ENCODE measurements around the gene PODXL. TPM values are rescaled to one million over a fixed set of nuclear protein-coding genes. Genes with fewer than 3 reads are reported as not detected.

PODXL gene
- total and polyA plus RNA-seq, 4 donors, result 1.2 to 3.6 (median 1.6) TPM

DNA sequence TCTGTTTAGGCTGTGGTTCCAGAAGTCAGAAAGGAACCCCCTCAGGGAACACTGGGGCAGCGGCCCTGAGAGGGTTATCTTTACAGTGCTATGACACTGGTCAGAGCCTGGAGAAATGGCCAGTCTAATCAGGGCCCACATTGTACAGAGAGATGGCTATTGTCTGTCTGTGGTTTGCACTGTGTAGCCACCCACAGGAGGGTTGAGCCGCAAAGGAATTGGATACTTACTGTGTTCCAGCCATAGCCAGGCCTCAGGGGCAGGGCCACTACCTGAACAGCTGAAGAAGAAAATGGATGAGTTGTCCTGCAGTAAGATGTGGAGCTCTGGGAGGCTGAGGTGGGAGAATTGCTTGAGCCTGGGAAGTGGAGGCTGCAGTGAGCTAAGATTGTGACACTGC lies 47.5 kb upstream of the PODXL start:
- H3K9me3 ChIP-seq (ENCODE audit: control insufficient read depth in 4 of 4, low read length in 3 of 4), result no peaks in the 10 kb centered on the region
- 94% methylated on average over 2 of the region's 2 CpGs for WGBS

DNA sequence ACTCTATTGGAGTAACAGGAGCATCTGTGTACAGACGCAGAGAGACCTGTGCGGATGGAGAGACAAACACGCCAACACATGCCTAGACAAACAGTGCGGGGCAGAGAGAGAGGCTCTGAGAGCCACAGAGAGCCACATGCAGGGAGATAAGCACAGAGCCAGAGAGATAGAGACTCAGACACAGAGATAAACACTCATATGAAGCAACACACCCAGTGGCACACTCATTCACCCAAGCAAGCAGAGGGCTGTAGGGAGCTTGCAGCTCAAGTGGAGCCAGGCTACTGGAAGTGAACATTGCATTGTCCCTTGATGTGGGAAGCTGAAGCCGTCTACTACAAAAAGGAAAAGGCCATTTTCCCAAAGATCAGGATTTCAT lies 46.6 kb upstream of the PODXL start:
- Histone ChIP-seq H3K9ac (ENCODE audit: low read depth in 1 of 2, low read length in 2 of 2) (no peak overlapping the region), H3K4me3 (ENCODE audit: low read depth in 1 of 3, low read length in 3 of 3) (no peak overlapping the region), H3K4me1 (ENCODE audit: control insufficient read depth in 4 of 4, insufficient read depth in 4 of 4, low read length in 3 of 4) (no peaks in the 10 kb centered on the region), H3K36me3 (ENCODE audit: control insufficient read depth in 4 of 4, insufficient read depth in 3 of 4, low read depth in 1 of 4, low read length in 3 of 4) (no peaks in the 10 kb centered on the region), H3K27ac (ENCODE audit: low read depth in 1 of 2, low read length in 2 of 2) (no peak overlapping the region), H3K27me3 (ENCODE audit: control insufficient read depth in 4 of 4, insufficient read depth in 4 of 4, low read length in 3 of 4) (no peaks in the 10 kb centered on the region), H3K9me3 (ENCODE audit: control insufficient read depth in 4 of 4, low read length in 3 of 4) (no peaks in the 10 kb centered on the region)
- DNase-seq (ENCODE audit: low spot score), result peak; percentile 56
- TF ChIP-seq JUND (IDR thresholded peaks at IDR 0.05) (no peak), YY1 (IDR thresholded peaks at IDR 0.05) (no peak), GABPA (IDR thresholded peaks at IDR 0.05 in 1 of 2, conservative IDR thresholded peaks at IDR 0.05 in 1 of 2) (no peak)
- TF ChIP-seq, protein P1, sequence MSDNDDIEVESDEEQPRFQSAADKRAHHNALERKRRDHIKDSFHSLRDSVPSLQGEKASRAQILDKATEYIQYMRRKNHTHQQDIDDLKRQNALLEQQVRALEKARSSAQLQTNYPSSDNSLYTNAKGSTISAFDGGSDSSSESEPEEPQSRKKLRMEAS (IDR thresholded peaks at IDR 0.05), result no peak
- TF ChIP-seq, protein P2, sequence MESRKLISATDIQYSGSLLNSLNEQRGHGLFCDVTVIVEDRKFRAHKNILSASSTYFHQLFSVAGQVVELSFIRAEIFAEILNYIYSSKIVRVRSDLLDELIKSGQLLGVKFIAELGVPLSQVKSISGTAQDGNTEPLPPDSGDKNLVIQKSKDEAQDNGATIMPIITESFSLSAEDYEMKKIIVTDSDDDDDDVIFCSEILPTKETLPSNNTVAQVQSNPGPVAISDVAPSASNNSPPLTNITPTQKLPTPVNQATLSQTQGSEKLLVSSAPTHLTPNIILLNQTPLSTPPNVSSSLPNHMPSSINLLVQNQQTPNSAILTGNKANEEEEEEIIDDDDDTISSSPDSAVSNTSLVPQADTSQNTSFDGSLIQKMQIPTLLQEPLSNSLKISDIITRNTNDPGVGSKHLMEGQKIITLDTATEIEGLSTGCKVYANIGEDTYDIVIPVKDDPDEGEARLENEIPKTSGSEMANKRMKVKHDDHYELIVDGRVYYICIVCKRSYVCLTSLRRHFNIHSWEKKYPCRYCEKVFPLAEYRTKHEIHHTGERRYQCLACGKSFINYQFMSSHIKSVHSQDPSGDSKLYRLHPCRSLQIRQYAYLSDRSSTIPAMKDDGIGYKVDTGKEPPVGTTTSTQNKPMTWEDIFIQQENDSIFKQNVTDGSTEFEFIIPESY (IDR thresholded peaks at IDR 0.05), result no peak
- WGBS, result 48% methylated on average over 5 of the region's 5 CpGs

More for the DNA sequence above, 47.5 kb upstream of the PODXL start:
- no peaks in the 10 kb centered on the region for H3K4me1 ChIP-seq (ENCODE audit: control insufficient read depth in 4 of 4, insufficient read depth in 4 of 4, low read length in 3 of 4)
- no peaks in the 10 kb centered on the region for H3K36me3 ChIP-seq (ENCODE audit: control insufficient read depth in 4 of 4, insufficient read depth in 3 of 4, low read depth in 1 of 4, low read length in 3 of 4)
- no peak overlapping the region for H3K27ac ChIP-seq (ENCODE audit: low read depth in 1 of 2, low read length in 2 of 2)
- no peak for DNase-seq (ENCODE audit: low spot score)
- no peak overlapping the region for H3K9ac ChIP-seq (ENCODE audit: low read depth in 1 of 2, low read length in 2 of 2)
- H3K4me3 ChIP-seq (ENCODE audit: low read depth in 1 of 3, low read length in 3 of 3), result no peak overlapping the region
- TF ChIP-seq FOXA1 (IDR thresholded peaks at IDR 0.05), result no peak
- no peak for TF ChIP-seq RAD21 (IDR thresholded peaks at IDR 0.05)
- no peak for TF ChIP-seq HNF4A (conservative IDR thresholded peaks at IDR 0.05)
- no peak for TF ChIP-seq FOXA2 (IDR thresholded peaks at IDR 0.05)
- TF ChIP-seq YY1 (IDR thresholded peaks at IDR 0.05), result no peak
- TF ChIP-seq SP1 (IDR thresholded peaks at IDR 0.05), result no peak
- no peak for TF ChIP-seq HNF4G (IDR thresholded peaks at IDR 0.05)
- TF ChIP-seq, protein P3, sequence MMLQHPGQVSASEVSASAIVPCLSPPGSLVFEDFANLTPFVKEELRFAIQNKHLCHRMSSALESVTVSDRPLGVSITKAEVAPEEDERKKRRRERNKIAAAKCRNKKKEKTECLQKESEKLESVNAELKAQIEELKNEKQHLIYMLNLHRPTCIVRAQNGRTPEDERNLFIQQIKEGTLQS (IDR thresholded peaks at IDR 0.05), result no peak
- TF ChIP-seq, protein P4, sequence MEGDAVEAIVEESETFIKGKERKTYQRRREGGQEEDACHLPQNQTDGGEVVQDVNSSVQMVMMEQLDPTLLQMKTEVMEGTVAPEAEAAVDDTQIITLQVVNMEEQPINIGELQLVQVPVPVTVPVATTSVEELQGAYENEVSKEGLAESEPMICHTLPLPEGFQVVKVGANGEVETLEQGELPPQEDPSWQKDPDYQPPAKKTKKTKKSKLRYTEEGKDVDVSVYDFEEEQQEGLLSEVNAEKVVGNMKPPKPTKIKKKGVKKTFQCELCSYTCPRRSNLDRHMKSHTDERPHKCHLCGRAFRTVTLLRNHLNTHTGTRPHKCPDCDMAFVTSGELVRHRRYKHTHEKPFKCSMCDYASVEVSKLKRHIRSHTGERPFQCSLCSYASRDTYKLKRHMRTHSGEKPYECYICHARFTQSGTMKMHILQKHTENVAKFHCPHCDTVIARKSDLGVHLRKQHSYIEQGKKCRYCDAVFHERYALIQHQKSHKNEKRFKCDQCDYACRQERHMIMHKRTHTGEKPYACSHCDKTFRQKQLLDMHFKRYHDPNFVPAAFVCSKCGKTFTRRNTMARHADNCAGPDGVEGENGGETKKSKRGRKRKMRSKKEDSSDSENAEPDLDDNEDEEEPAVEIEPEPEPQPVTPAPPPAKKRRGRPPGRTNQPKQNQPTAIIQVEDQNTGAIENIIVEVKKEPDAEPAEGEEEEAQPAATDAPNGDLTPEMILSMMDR (IDR thresholded peaks at IDR 0.05; ENCODE audit: low read depth, low read length, missing input control), result no peak
- TF ChIP-seq, protein P5, sequence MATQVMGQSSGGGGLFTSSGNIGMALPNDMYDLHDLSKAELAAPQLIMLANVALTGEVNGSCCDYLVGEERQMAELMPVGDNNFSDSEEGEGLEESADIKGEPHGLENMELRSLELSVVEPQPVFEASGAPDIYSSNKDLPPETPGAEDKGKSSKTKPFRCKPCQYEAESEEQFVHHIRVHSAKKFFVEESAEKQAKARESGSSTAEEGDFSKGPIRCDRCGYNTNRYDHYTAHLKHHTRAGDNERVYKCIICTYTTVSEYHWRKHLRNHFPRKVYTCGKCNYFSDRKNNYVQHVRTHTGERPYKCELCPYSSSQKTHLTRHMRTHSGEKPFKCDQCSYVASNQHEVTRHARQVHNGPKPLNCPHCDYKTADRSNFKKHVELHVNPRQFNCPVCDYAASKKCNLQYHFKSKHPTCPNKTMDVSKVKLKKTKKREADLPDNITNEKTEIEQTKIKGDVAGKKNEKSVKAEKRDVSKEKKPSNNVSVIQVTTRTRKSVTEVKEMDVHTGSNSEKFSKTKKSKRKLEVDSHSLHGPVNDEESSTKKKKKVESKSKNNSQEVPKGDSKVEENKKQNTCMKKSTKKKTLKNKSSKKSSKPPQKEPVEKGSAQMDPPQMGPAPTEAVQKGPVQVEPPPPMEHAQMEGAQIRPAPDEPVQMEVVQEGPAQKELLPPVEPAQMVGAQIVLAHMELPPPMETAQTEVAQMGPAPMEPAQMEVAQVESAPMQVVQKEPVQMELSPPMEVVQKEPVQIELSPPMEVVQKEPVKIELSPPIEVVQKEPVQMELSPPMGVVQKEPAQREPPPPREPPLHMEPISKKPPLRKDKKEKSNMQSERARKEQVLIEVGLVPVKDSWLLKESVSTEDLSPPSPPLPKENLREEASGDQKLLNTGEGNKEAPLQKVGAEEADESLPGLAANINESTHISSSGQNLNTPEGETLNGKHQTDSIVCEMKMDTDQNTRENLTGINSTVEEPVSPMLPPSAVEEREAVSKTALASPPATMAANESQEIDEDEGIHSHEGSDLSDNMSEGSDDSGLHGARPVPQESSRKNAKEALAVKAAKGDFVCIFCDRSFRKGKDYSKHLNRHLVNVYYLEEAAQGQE (IDR thresholded peaks at IDR 0.05), result no peak
- TF ChIP-seq GABPA (IDR thresholded peaks at IDR 0.05 in 1 of 2, conservative IDR thresholded peaks at IDR 0.05 in 1 of 2), result no peak
- no peak for TF ChIP-seq NR2F2 (IDR thresholded peaks at IDR 0.05)
- TF ChIP-seq, protein P2 (IDR thresholded peaks at IDR 0.05), result no peak
- TF ChIP-seq, protein P1 (IDR thresholded peaks at IDR 0.05), result no peak
- TF ChIP-seq TAF1 (conservative IDR thresholded peaks at IDR 0.05), result no peak
- TF ChIP-seq RXRA (IDR thresholded peaks at IDR 0.05), result no peak
- TF ChIP-seq JUND (IDR thresholded peaks at IDR 0.05), result no peak
- no peak for TF ChIP-seq EGR1 (IDR thresholded peaks at IDR 0.05; ENCODE audit: low read depth in 2 of 2)
- H3K27me3 ChIP-seq (ENCODE audit: control insufficient read depth in 4 of 4, insufficient read depth in 4 of 4, low read length in 3 of 4), result no peaks in the 10 kb centered on the region
